Liver (tissue), 3 donors: ENCODE results near the gene SCYGR4.

Source experiments
- EGR1 ChIP-seq, 2 donors: IDR thresholded peaks; 2 replicates each; pipeline ENCODE4 v1.6.1; 2016 to 2018; ENCODE audit warnings: antibody characterized with exemption in 2 of 2, low read depth in 2 of 2
- GABPA ChIP-seq, 2 donors: IDR thresholded peaks in 1 of 2; conservative IDR thresholded peaks in 1 of 2; 2 replicates each; pipeline ENCODE4 v1.6.1; 2016; ENCODE audit warnings: antibody characterized with exemption in 2 of 2, mild to moderate bottlenecking in 1 of 2, moderate library complexity in 1 of 2
- RAD21 ChIP-seq, 2 donors: IDR thresholded peaks; 2 replicates each; pipeline ENCODE4 v1.6.1; 2016; ENCODE audit warnings: antibody characterized with exemption in 2 of 2, mild to moderate bottlenecking in 2 of 2
- SP1 ChIP-seq: IDR thresholded peaks from 2 replicates; pipeline ENCODE4 v1.6.1; 2018; ENCODE audit warnings: antibody characterized with exemption, mild to moderate bottlenecking
- TAF1 ChIP-seq: conservative IDR thresholded peaks from 2 replicates; pipeline ENCODE4 v1.6.1; 2016; ENCODE audit warnings: antibody characterized with exemption, mild to moderate bottlenecking
- YY1 ChIP-seq: IDR thresholded peaks from 2 replicates; pipeline ENCODE4 v1.6.1; 2016; ENCODE audit warnings: antibody characterized with exemption, mild to moderate bottlenecking
- TF ChIP-seq, protein P1 (sequence below): fragments of 150-350 bp; IDR thresholded peaks from 2 replicates; pipeline ENCODE4 v1.5.1; 2017; ENCODE audit warnings: improper control_type of control experiment, low read depth, low read length; ENCODE audit not compliant: missing input control
- TF ChIP-seq, protein P2 (sequence below): IDR thresholded peaks from 2 replicates; pipeline ENCODE4 v1.6.1; 2016; ENCODE audit warnings: antibody characterized with exemption, mild to moderate bottlenecking
- donor health status: healthy.
- donor health status: healthy.

DNA sequence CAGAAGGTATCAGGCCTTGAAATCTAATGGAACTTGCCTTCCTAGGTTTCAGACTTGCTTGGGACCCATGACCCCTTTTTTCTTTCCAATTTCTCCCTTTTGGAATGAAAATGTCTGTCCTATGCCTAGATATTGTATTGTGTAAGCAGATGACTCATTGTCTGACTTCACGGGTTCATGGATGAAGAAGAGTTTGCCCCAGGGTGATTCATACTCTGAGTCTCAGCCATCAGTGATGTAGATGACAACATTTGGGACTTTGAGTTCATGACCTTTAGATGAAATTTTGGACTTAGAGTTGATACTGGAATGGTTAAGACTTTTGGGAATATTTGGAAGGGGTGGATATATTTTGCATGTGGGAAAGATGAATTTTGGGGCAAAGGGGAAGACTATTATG lies 38.2 kb downstream of the SCYGR4 start:
- TF ChIP-seq, protein P1, sequence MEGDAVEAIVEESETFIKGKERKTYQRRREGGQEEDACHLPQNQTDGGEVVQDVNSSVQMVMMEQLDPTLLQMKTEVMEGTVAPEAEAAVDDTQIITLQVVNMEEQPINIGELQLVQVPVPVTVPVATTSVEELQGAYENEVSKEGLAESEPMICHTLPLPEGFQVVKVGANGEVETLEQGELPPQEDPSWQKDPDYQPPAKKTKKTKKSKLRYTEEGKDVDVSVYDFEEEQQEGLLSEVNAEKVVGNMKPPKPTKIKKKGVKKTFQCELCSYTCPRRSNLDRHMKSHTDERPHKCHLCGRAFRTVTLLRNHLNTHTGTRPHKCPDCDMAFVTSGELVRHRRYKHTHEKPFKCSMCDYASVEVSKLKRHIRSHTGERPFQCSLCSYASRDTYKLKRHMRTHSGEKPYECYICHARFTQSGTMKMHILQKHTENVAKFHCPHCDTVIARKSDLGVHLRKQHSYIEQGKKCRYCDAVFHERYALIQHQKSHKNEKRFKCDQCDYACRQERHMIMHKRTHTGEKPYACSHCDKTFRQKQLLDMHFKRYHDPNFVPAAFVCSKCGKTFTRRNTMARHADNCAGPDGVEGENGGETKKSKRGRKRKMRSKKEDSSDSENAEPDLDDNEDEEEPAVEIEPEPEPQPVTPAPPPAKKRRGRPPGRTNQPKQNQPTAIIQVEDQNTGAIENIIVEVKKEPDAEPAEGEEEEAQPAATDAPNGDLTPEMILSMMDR: no peak
- TF ChIP-seq RAD21 (IDR thresholded peaks at IDR 0.05): peak; percentile 4 to 44
- no peak for TF ChIP-seq EGR1 (IDR thresholded peaks at IDR 0.05; ENCODE audit: low read depth in 2 of 2)
- peak; percentile 29 for TF ChIP-seq SP1
- no peak for TF ChIP-seq TAF1
- TF ChIP-seq GABPA (IDR thresholded peaks at IDR 0.05 in 1 of 2, conservative IDR thresholded peaks at IDR 0.05 in 1 of 2): no peak
- TF ChIP-seq, protein P2, sequence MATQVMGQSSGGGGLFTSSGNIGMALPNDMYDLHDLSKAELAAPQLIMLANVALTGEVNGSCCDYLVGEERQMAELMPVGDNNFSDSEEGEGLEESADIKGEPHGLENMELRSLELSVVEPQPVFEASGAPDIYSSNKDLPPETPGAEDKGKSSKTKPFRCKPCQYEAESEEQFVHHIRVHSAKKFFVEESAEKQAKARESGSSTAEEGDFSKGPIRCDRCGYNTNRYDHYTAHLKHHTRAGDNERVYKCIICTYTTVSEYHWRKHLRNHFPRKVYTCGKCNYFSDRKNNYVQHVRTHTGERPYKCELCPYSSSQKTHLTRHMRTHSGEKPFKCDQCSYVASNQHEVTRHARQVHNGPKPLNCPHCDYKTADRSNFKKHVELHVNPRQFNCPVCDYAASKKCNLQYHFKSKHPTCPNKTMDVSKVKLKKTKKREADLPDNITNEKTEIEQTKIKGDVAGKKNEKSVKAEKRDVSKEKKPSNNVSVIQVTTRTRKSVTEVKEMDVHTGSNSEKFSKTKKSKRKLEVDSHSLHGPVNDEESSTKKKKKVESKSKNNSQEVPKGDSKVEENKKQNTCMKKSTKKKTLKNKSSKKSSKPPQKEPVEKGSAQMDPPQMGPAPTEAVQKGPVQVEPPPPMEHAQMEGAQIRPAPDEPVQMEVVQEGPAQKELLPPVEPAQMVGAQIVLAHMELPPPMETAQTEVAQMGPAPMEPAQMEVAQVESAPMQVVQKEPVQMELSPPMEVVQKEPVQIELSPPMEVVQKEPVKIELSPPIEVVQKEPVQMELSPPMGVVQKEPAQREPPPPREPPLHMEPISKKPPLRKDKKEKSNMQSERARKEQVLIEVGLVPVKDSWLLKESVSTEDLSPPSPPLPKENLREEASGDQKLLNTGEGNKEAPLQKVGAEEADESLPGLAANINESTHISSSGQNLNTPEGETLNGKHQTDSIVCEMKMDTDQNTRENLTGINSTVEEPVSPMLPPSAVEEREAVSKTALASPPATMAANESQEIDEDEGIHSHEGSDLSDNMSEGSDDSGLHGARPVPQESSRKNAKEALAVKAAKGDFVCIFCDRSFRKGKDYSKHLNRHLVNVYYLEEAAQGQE: peak; percentile 69
- peak; percentile 78 for TF ChIP-seq YY1
